ENCODE data around the gene TMEM131. TPM values are rescaled to one million over a fixed set of nuclear protein-coding genes. Genes with fewer than 3 reads are reported as not detected.

Gene TMEM131
- total RNA-seq, 4 donors from 2014 or later = 10.3 to 39.2 (median 20.0) TPM

- no peaks in the 10 kb centered on the region for H3K9me3 ChIP-seq
- DNase-seq (no peak), ATAC-seq (no peak)
- no peak for TF ChIP-seq CTCF (IDR thresholded peaks at IDR 0.05 in 4 of 5, conservative IDR thresholded peaks at IDR 0.05 in 1 of 5)
- no peak for TF ChIP-seq POLR2A (IDR thresholded peaks at IDR 0.05)
- no peaks in the 10 kb centered on the region for H3K36me3 ChIP-seq
- no peak overlapping the region for H3K4me3 ChIP-seq
- peaks cover 27 to 28% of the 10 kb centered on the region in 2 donors for H3K4me1 ChIP-seq
- in situ Hi-C loops (cut with MboI; ENCODE audit: low sequenced_read_pairs in 4 of 4) = no loop called here
- no peaks in the 10 kb centered on the region for H3K27me3 ChIP-seq
- intact Hi-C loops (cut with DNase I; ENCODE audit: low total_unique reads) = loop anchor here (5.0 kb wide), 2 partner anchors 123 to 227 kb away; no protein-coding TSS in a partner anchor
- H3K27ac ChIP-seq = no peak overlapping the region
Observed at GRCh38 chr2:98034745-98035144, 39.0 kb upstream of the TMEM131 start.

GRCh38 chr2:98032086-98032485 is 36.3 kb upstream of the TMEM131 start:
- H3K27ac ChIP-seq = no peak overlapping the region
- H3K9me3 ChIP-seq = no peaks in the 10 kb centered on the region
- intact Hi-C loops (cut with DNase I; ENCODE audit: low total_unique reads) = no loop called here
- no peak for ATAC-seq
- DNase-seq = no peak
- H3K4me1 ChIP-seq = peaks cover 12 to 15% of the 10 kb centered on the region in 2 donors
- TF ChIP-seq CTCF (IDR thresholded peaks at IDR 0.05 in 4 of 5, conservative IDR thresholded peaks at IDR 0.05 in 1 of 5) = no peak
- no peaks in the 10 kb centered on the region for H3K27me3 ChIP-seq
- in situ Hi-C loops (cut with MboI; ENCODE audit: low sequenced_read_pairs in 4 of 4) = no loop called here
- H3K36me3 ChIP-seq = no peaks in the 10 kb centered on the region
- no peak overlapping the region for H3K4me3 ChIP-seq

GRCh38 chr2:98029718-98030222 is 34.0 kb upstream of the TMEM131 start:
- Histone ChIP-seq H3K4me3 (no peak overlapping the region), H3K4me1 (peaks cover 18 to 20% of the 10 kb centered on the region in 2 donors), H3K27me3 (no peaks in the 10 kb centered on the region), H3K9me3 (no peaks in the 10 kb centered on the region), H3K27ac (no peak overlapping the region), H3K36me3 (no peaks in the 10 kb centered on the region)
- intact Hi-C loops (cut with DNase I; ENCODE audit: low total_unique reads) = no loop called here
- DNase-seq (no peak), ATAC-seq (no peak)
- in situ Hi-C loops (cut with MboI; ENCODE audit: low sequenced_read_pairs in 4 of 4) = no loop called here
- TF ChIP-seq POLR2A (IDR thresholded peaks at IDR 0.05) (no peak), CTCF (IDR thresholded peaks at IDR 0.05 in 4 of 5, conservative IDR thresholded peaks at IDR 0.05 in 1 of 5) (no peak)

- Histone ChIP-seq H3K27me3 (no peaks in the 10 kb centered on the region), H3K4me1 (peaks cover 18 to 20% of the 10 kb centered on the region in 2 donors), H3K36me3 (no peaks in the 10 kb centered on the region), H3K4me3 (no peak overlapping the region), H3K27ac (no peak overlapping the region), H3K9me3 (no peaks in the 10 kb centered on the region)
- no peak for DNase-seq
- intact Hi-C loops (cut with DNase I; ENCODE audit: low total_unique reads) (no loop called here), in situ Hi-C loops (cut with MboI; ENCODE audit: low sequenced_read_pairs in 4 of 4) (no loop called here)
- no peak for ATAC-seq
- TF ChIP-seq POLR2A (IDR thresholded peaks at IDR 0.05) = no peak
- no peak for TF ChIP-seq CTCF (IDR thresholded peaks at IDR 0.05 in 4 of 5, conservative IDR thresholded peaks at IDR 0.05 in 1 of 5)
Observed at GRCh38 chr2:98028931-98029717, 33.4 kb upstream of the TMEM131 start.
